GM23338 (cell line): Measurements from ENCODE around the gene SHCBP1L. TPM values are rescaled to one million over a fixed set of nuclear protein-coding genes. Genes with fewer than 3 reads are reported as not detected.
A peak's percentile ranks its signal among the peaks of the same experiment; 100 is the strongest.

Source experiments
- ATAC-seq: fragments of 200-7000 bp; cut with Tn5 transposase; 3 replicates; pipeline ENCODE4 v1.9.1; 2020
- DNase-seq: peaks from one replicate; pipeline ENCODE4 v3.0.0-alpha.2; 2015; ENCODE audit warnings: low spot score
- H2AFZ ChIP-seq: fragments of 200-600 bp; sonication (generic); 2 replicates; pipeline ENCODE4 v1.8.0; 2016; ENCODE audit warnings: antibody characterized with exemption, mild to moderate bottlenecking, moderate library complexity
- H3F3A ChIP-seq: fragments of 200-600 bp; sonication (generic); replicated peaks from 2 replicates; pipeline ENCODE4 v1.8.0; 2017; ENCODE audit warnings: antibody characterized with exemption, mixed run types, low read depth
- H3K27ac ChIP-seq: fragments of 200-600 bp; sonication (generic); 2 replicates; pipeline ENCODE4 v1.6.1; 2016; ENCODE audit warnings: low read depth
- H3K27me3 ChIP-seq: fragments of 200-600 bp; sonication (generic); 2 replicates; pipeline ENCODE4 v1.8.0; 2016; ENCODE audit warnings: mild to moderate bottlenecking, mixed run types, moderate library complexity; ENCODE audit not compliant: insufficient read depth
- H3K36me3 ChIP-seq: fragments of 200-600 bp; sonication (generic); 2 replicates; pipeline ENCODE4 v1.8.0; 2016; ENCODE audit warnings: mild to moderate bottlenecking; ENCODE audit not compliant: insufficient read depth
- H3K4me1 ChIP-seq: fragments of 200-600 bp; sonication (generic); 2 replicates; pipeline ENCODE4 v1.8.0; 2016; ENCODE audit warnings: mild to moderate bottlenecking, moderate library complexity; ENCODE audit not compliant: insufficient read depth
- H3K4me2 ChIP-seq: fragments of 200-600 bp; sonication (generic); 2 replicates; pipeline ENCODE4 v1.7.1; 2017; ENCODE audit warnings: mixed run types
- H3K4me3 ChIP-seq: fragments of 200-600 bp; sonication (generic); 2 replicates; pipeline ENCODE4 v1.6.1; 2016; ENCODE audit warnings: mixed run types
- H3K79me2 ChIP-seq: fragments of 200-600 bp; sonication (generic); replicated peaks from 2 replicates; pipeline ENCODE4 v1.8.0; 2017; ENCODE audit warnings: mild to moderate bottlenecking; ENCODE audit not compliant: insufficient read depth
- H3K9me2 ChIP-seq: fragments of 200-600 bp; sonication (generic); 2 replicates; pipeline ENCODE4 v1.8.0; 2017; ENCODE audit not compliant: insufficient read depth
- H4K20me1 ChIP-seq: fragments of 200-600 bp; sonication (generic); replicated peaks from 2 replicates; pipeline ENCODE4 v1.8.0; 2017; ENCODE audit warnings: mild to moderate bottlenecking; ENCODE audit not compliant: insufficient read depth
- H3K27ac Mint-ChIP-seq: 2 replicates; pipeline ENCODE4 v1.8.0; 2020; ENCODE audit warnings: inconsistent platforms, mild to moderate bottlenecking, moderate library complexity, mixed read lengths
- H3K27me3 Mint-ChIP-seq: 3 replicates; pipeline ENCODE4 v1.8.0; 2022; ENCODE audit warnings: low read depth, mild to moderate bottlenecking, moderate library complexity, mixed read lengths, inconsistent platforms; ENCODE audit not compliant: insufficient read depth, poor library complexity
- H3K36me3 Mint-ChIP-seq: 3 replicates; pipeline ENCODE4 v1.8.0; 2021; ENCODE audit warnings: low read depth, mild to moderate bottlenecking, inconsistent platforms, moderate library complexity, mixed read lengths
- H3K4me1 Mint-ChIP-seq: 3 replicates; pipeline ENCODE4 v1.8.0; 2020; ENCODE audit warnings: mild to moderate bottlenecking, inconsistent platforms, mixed read lengths
- H3K4me3 Mint-ChIP-seq: 3 replicates; pipeline ENCODE4 v1.8.0; 2021; ENCODE audit warnings: moderate library complexity, mild to moderate bottlenecking, inconsistent platforms, mixed read lengths
- H3K9me3 Mint-ChIP-seq: 3 replicates; pipeline ENCODE4 v1.8.0; 2020; ENCODE audit warnings: moderate library complexity, mild to moderate bottlenecking, inconsistent platforms, mixed read lengths
- CREB1 ChIP-seq: fragments of 250-450 bp; sonication (Bioruptor Pico); IDR thresholded peaks from 2 replicates; pipeline ENCODE4 v1.5.0; 2020; ENCODE audit warnings: low read depth, mild to moderate bottlenecking, moderate library complexity
- CTCF ChIP-seq, 2 experiments: fragments of 200-600 bp in 1 of 2; sonication (generic) in 1 of 2; conservative IDR thresholded peaks; 2 replicates each; pipeline versions ENCODE4 v1.5.1 to v1.6.1; 2016 to 2017; ENCODE audit warnings: antibody characterized with exemption in 2 of 2, low read depth in 2 of 2, mild to moderate bottlenecking in 2 of 2, moderate library complexity in 1 of 2
- EZH2 ChIP-seq: fragments of 200-600 bp; sonication (generic); IDR thresholded peaks from one replicate; pipeline ENCODE4 v1.8.0; 2017; ENCODE audit warnings: antibody characterized with exemption, mild to moderate bottlenecking, low read depth; ENCODE audit not compliant: unreplicated experiment
- EZH2phosphoT487 ChIP-seq: fragments of 200-600 bp; sonication (generic); IDR thresholded peaks from one replicate; pipeline ENCODE4 v1.8.1; 2018; ENCODE audit warnings: antibody characterized with exemption; ENCODE audit not compliant: unreplicated experiment
- NANOG ChIP-seq: IDR thresholded peaks from 2 replicates; pipeline ENCODE4 v1.6.1; 2016; ENCODE audit warnings: antibody characterized with exemption, borderline replicate concordance
- POLR2AphosphoS5 ChIP-seq: IDR thresholded peaks from 2 replicates; pipeline ENCODE4 v1.6.1; 2016; ENCODE audit warnings: antibody characterized with exemption, low read depth
- ZNF114 ChIP-seq: fragments of 250-450 bp; sonication (Bioruptor Pico); IDR thresholded peaks from 2 replicates; pipeline ENCODE4 v1.5.0; 2020; ENCODE audit warnings: mild to moderate bottlenecking, moderate library complexity
- ZNF331 ChIP-seq: fragments of 250-450 bp; sonication (Bioruptor Pico); IDR thresholded peaks from 2 replicates; pipeline ENCODE4 v1.5.0; 2020; ENCODE audit warnings: low read depth, mild to moderate bottlenecking, moderate library complexity
- polyA plus RNA-seq: library from polyadenylated mRNA; unstranded; fragments of >200 nt; fragmentation: Nextera tagmentation; extraction: Ambion mirVana; gene quantifications from 2 replicates; pipeline ENCODE4 v1.2.1, GENCODE V29; 2016
- total RNA-seq: library from RNA; depleted of rRNA; stranded (reverse); fragments of >200 nt; shearing (Covaris generic); gene quantifications from 2 replicates; pipeline ENCODE4 v1.2.3, GENCODE V29; 2014
- TF ChIP-seq, protein P1 (sequence below): IDR thresholded peaks from one replicate; pipeline ENCODE4 v1.6.1; 2018; ENCODE audit warnings: antibody characterized with exemption; ENCODE audit not compliant: unreplicated experiment
- TF ChIP-seq, protein P2 (sequence below): fragments of 250-450 bp; sonication (Bioruptor Pico); IDR thresholded peaks from 2 replicates; pipeline ENCODE4 v1.5.0; 2020; ENCODE audit warnings: mild to moderate bottlenecking, moderate library complexity

SHCBP1L gene
- total and polyA plus RNA-seq, 2 experiments from 2014 or later: not detected

DNA sequence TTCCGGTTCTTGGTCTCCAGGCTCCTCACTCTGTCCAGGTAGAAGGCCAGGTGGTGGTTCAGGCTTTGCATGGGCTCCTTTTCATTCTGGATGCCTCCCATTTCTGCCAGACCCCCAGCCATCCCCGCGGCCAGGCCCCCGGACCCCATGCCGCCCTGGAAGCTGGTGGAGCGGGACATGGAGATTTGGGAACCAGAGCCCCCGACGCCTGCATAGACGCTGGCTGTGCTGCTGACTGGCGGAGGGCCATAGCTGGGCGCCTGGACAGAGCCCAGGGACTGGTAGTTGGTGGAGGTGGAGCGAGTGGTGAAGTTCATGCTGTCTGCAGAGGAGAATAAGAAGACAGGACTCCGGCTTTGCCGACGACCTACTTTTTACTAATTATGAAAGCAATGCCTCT lies 7.1 kb upstream of the SHCBP1L start:
- no peak for DNase-seq
- TF ChIP-seq, protein P1, sequence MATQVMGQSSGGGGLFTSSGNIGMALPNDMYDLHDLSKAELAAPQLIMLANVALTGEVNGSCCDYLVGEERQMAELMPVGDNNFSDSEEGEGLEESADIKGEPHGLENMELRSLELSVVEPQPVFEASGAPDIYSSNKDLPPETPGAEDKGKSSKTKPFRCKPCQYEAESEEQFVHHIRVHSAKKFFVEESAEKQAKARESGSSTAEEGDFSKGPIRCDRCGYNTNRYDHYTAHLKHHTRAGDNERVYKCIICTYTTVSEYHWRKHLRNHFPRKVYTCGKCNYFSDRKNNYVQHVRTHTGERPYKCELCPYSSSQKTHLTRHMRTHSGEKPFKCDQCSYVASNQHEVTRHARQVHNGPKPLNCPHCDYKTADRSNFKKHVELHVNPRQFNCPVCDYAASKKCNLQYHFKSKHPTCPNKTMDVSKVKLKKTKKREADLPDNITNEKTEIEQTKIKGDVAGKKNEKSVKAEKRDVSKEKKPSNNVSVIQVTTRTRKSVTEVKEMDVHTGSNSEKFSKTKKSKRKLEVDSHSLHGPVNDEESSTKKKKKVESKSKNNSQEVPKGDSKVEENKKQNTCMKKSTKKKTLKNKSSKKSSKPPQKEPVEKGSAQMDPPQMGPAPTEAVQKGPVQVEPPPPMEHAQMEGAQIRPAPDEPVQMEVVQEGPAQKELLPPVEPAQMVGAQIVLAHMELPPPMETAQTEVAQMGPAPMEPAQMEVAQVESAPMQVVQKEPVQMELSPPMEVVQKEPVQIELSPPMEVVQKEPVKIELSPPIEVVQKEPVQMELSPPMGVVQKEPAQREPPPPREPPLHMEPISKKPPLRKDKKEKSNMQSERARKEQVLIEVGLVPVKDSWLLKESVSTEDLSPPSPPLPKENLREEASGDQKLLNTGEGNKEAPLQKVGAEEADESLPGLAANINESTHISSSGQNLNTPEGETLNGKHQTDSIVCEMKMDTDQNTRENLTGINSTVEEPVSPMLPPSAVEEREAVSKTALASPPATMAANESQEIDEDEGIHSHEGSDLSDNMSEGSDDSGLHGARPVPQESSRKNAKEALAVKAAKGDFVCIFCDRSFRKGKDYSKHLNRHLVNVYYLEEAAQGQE: no peak
- TF ChIP-seq ZNF331 (CRISPR knock-in tag) (no peak), ZNF114 (no peak), POLR2AphosphoS5 (no peak)
- no peak for ATAC-seq

DNA sequence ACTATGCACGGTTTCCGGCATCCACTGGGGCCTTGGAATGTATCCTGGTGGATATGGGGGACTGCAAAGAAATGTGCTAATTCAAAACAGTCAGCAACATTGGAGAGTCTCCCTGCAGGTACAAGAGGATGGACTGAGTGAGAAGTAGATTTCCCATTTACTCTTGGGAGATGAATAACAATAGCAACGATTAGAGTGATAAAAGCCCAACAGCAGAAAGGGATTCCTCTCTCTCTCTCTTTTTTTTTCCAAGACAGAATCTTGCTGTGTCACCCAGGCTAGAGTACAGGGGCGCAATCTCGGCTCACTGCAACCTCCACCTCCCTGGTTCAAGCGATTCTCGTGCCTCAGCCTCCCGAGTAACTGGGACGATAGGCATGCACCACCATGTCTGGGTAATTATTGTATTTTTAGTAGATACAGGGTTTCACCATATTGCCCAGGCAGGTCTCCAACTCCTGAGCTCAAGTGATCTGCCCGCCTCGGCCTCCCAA lies 5.0 kb upstream of the SHCBP1L start:
- H3K36me3 Mint-ChIP-seq: peaks cover 26% of the 10 kb centered on the region
- no peaks in the 10 kb centered on the region for H3K36me3 ChIP-seq
- DNase-seq (peak; percentile 91), ATAC-seq (peak; percentile 88)
- peak overlapping the region; percentile 98 for H3K27ac Mint-ChIP-seq
- no peaks in the 10 kb centered on the region for H3K79me2 ChIP-seq
- H3K4me2 ChIP-seq: peak overlapping the region; percentile 4; the same call in 1 of the 2 replicates
- no peak overlapping the region for H3K4me3 ChIP-seq
- 0 out of 2 replicates have a peak, but pooled peaks cover 4% of the 10 kb centered on the region for H3F3A ChIP-seq
- H3K27ac ChIP-seq: peak overlapping the region; percentile 88
- peaks cover 3% of the 10 kb centered on the region; the same call in 1 of the 2 replicates for H3K4me1 ChIP-seq
- H3K27me3 ChIP-seq: no peaks in the 10 kb centered on the region
- H2AFZ ChIP-seq: no peak overlapping the region
- peaks cover 14% of the 10 kb centered on the region for H3K9me2 ChIP-seq
- H3K9me3 Mint-ChIP-seq: peaks cover 18% of the 10 kb centered on the region; the same call in 2 of the 3 replicates
- H3K4me3 Mint-ChIP-seq: no peak overlapping the region
- no peaks in the 10 kb centered on the region for H4K20me1 ChIP-seq
- H3K27me3 Mint-ChIP-seq: peaks cover 12% of the 10 kb centered on the region
- peaks cover 23% of the 10 kb centered on the region for H3K4me1 Mint-ChIP-seq
- TF ChIP-seq, protein P2, sequence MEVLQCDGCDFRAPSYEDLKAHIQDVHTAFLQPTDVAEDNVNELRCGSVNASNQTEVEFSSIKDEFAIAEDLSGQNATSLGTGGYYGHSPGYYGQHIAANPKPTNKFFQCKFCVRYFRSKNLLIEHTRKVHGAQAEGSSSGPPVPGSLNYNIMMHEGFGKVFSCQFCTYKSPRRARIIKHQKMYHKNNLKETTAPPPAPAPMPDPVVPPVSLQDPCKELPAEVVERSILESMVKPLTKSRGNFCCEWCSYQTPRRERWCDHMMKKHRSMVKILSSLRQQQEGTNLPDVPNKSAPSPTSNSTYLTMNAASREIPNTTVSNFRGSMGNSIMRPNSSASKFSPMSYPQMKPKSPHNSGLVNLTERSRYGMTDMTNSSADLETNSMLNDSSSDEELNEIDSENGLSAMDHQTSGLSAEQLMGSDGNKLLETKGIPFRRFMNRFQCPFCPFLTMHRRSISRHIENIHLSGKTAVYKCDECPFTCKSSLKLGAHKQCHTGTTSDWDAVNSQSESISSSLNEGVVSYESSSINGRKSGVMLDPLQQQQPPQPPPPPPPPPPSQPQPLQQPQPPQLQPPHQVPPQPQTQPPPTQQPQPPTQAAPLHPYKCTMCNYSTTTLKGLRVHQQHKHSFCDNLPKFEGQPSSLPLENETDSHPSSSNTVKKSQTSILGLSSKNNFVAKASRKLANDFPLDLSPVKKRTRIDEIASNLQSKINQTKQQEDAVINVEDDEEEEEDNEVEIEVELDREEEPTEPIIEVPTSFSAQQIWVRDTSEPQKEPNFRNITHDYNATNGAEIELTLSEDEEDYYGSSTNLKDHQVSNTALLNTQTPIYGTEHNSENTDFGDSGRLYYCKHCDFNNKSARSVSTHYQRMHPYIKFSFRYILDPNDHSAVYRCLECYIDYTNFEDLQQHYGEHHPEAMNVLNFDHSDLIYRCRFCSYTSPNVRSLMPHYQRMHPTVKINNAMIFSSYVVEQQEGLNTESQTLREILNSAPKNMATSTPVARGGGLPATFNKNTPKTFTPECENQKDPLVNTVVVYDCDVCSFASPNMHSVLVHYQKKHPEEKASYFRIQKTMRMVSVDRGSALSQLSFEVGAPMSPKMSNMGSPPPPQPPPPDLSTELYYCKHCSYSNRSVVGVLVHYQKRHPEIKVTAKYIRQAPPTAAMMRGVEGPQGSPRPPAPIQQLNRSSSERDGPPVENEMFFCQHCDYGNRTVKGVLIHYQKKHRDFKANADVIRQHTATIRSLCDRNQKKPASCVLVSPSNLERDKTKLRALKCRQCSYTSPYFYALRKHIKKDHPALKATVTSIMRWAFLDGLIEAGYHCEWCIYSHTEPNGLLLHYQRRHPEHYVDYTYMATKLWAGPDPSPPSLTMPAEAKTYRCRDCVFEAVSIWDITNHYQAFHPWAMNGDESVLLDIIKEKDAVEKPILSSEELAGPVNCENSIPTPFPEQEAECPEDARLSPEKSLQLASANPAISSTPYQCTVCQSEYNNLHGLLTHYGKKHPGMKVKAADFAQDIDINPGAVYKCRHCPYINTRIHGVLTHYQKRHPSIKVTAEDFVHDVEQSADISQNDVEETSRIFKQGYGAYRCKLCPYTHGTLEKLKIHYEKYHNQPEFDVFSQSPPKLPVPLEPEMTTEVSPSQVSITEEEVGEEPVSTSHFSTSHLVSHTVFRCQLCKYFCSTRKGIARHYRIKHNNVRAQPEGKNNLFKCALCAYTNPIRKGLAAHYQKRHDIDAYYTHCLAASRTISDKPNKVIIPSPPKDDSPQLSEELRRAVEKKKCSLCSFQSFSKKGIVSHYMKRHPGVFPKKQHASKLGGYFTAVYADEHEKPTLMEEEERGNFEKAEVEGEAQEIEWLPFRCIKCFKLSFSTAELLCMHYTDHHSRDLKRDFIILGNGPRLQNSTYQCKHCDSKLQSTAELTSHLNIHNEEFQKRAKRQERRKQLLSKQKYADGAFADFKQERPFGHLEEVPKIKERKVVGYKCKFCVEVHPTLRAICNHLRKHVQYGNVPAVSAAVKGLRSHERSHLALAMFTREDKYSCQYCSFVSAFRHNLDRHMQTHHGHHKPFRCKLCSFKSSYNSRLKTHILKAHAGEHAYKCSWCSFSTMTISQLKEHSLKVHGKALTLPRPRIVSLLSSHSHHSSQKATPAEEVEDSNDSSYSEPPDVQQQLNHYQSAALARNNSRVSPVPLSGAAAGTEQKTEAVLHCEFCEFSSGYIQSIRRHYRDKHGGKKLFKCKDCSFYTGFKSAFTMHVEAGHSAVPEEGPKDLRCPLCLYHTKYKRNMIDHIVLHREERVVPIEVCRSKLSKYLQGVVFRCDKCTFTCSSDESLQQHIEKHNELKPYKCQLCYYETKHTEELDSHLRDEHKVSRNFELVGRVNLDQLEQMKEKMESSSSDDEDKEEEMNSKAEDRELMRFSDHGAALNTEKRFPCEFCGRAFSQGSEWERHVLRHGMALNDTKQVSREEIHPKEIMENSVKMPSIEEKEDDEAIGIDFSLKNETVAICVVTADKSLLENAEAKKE (CRISPR knock-in tag): peak; percentile 89
- TF ChIP-seq NANOG: peak; percentile 98
- TF ChIP-seq EZH2: no peak
- TF ChIP-seq CTCF (conservative IDR thresholded peaks at IDR 0.05; ENCODE audit: low read depth in 2 of 2): no peak
- TF ChIP-seq CREB1 (CRISPR knock-in tag): peak; percentile 42; the same call in 1 of the 2 replicates
- TF ChIP-seq ZNF331 (CRISPR knock-in tag): no peak
- TF ChIP-seq EZH2phosphoT487: no peak

More for the DNA sequence above, 7.1 kb upstream of the SHCBP1L start:
- H3K27me3 ChIP-seq: no peaks in the 10 kb centered on the region
- no peak overlapping the region for H2AFZ ChIP-seq
- Mint-ChIP-seq H3K27me3 (peaks cover 12% of the 10 kb centered on the region), H3K4me1 (peaks cover 25% of the 10 kb centered on the region), H3K36me3 (peaks cover 26% of the 10 kb centered on the region), H3K9me3 (peaks cover 18% of the 10 kb centered on the region; the same call in 2 of the 3 replicates), H3K27ac (no peak overlapping the region), H3K4me3 (no peak overlapping the region)
- no peak overlapping the region for H3K4me2 ChIP-seq
- H3K36me3 ChIP-seq: no peaks in the 10 kb centered on the region
- H3K9me2 ChIP-seq: peaks cover 14% of the 10 kb centered on the region
- no peaks in the 10 kb centered on the region for H3K79me2 ChIP-seq
- no peak overlapping the region for H3K4me3 ChIP-seq
- H4K20me1 ChIP-seq: no peaks in the 10 kb centered on the region
- H3K4me1 ChIP-seq: peaks cover 4% of the 10 kb centered on the region; the same call in 1 of the 2 replicates
- no peak overlapping the region for H3K27ac ChIP-seq
- 0 out of 2 replicates have a peak, but pooled peaks cover 4% of the 10 kb centered on the region for H3F3A ChIP-seq
